Measurements from ENCODE around the gene ETFDH. TPM values are rescaled to one million over a fixed set of nuclear protein-coding genes. Genes with fewer than 3 reads are reported as not detected.

ETFDH gene
- polyA plus RNA-seq, 1 donor from 2014 or later = 45.1 TPM

- Histone ChIP-seq H3K79me2 (replicated peaks; ENCODE audit: insufficient read depth, low read length) (no peaks in the 10 kb centered on the region), H3K9me2 (ENCODE audit: insufficient read depth, low read length) (no peaks in the 10 kb centered on the region), H3K4me2 (ENCODE audit: low read length) (no peak overlapping the region), H2AFZ (ENCODE audit: low read depth, low read length) (no peak overlapping the region), H3K4me3 (ENCODE audit: low read length) (no peak overlapping the region), H3F3A (ENCODE audit: insufficient read depth, low read length, poor library complexity, severe bottlenecking) (no peaks in the 10 kb centered on the region), H4K20me1 (ENCODE audit: insufficient read depth) (no peaks in the 10 kb centered on the region), H3K9ac (ENCODE audit: low read length) (no peak overlapping the region), H3K36me3 (ENCODE audit: insufficient read depth, low read length) (no peaks in the 10 kb centered on the region), H3K9me3 (ENCODE audit: low read length) (no peaks in the 10 kb centered on the region), H3K27ac (ENCODE audit: low read length) (no peak overlapping the region), H3K27me3 (ENCODE audit: insufficient read depth, low read depth, low read length) (no peaks in the 10 kb centered on the region)
- TF ChIP-seq EP300 (conservative IDR thresholded peaks at IDR 0.05; ENCODE audit: poor library complexity, severe bottlenecking) (no peak), RAD21 (conservative IDR thresholded peaks at IDR 0.05) (no peak), SMC3 (conservative IDR thresholded peaks at IDR 0.05; ENCODE audit: poor library complexity) (no peak), MXI1 (conservative IDR thresholded peaks at IDR 0.05; ENCODE audit: poor library complexity, severe bottlenecking) (no peak), EZH2 (IDR thresholded peaks at IDR 0.05; ENCODE audit: borderline replicate concordance, insufficient read depth, low read length, poor library complexity, severe bottlenecking) (no peak), POLR2AphosphoS5 (IDR thresholded peaks at IDR 0.05) (no peak), REST (IDR thresholded peaks at IDR 0.05; ENCODE audit: borderline replicate concordance) (no peak)
Observed at GRCh38 chr4:158625544-158625943, 46.6 kb upstream of the ETFDH start.

- no peak overlapping the region for H2AFZ ChIP-seq (ENCODE audit: low read depth, low read length)
- H3K79me2 ChIP-seq (replicated peaks; ENCODE audit: insufficient read depth, low read length) = no peaks in the 10 kb centered on the region
- no peak overlapping the region for H3K9ac ChIP-seq (ENCODE audit: low read length)
- H3K4me2 ChIP-seq (ENCODE audit: low read length) = no peak overlapping the region
- H3K36me3 ChIP-seq (ENCODE audit: insufficient read depth, low read length) = no peaks in the 10 kb centered on the region
- no peaks in the 10 kb centered on the region for H3K9me3 ChIP-seq (ENCODE audit: low read length)
- H3K27me3 ChIP-seq (ENCODE audit: insufficient read depth, low read depth, low read length) = no peaks in the 10 kb centered on the region
- H3K4me3 ChIP-seq (ENCODE audit: low read length) = no peak overlapping the region
- no peaks in the 10 kb centered on the region for H3K9me2 ChIP-seq (ENCODE audit: insufficient read depth, low read length)
- H4K20me1 ChIP-seq (ENCODE audit: insufficient read depth) = no peaks in the 10 kb centered on the region
- H3F3A ChIP-seq (ENCODE audit: insufficient read depth, low read length, poor library complexity, severe bottlenecking) = no peaks in the 10 kb centered on the region
- TF ChIP-seq EP300 (conservative IDR thresholded peaks at IDR 0.05; ENCODE audit: poor library complexity, severe bottlenecking) = no peak
- TF ChIP-seq SMC3 (conservative IDR thresholded peaks at IDR 0.05; ENCODE audit: poor library complexity) = no peak
- TF ChIP-seq CTCF (IDR thresholded peaks at IDR 0.05; ENCODE audit: poor library complexity, severe bottlenecking) = no peak
- no peak for TF ChIP-seq RAD21 (conservative IDR thresholded peaks at IDR 0.05)
- no peak for TF ChIP-seq EZH2 (IDR thresholded peaks at IDR 0.05; ENCODE audit: borderline replicate concordance, insufficient read depth, low read length, poor library complexity, severe bottlenecking)
- TF ChIP-seq POLR2AphosphoS5 (IDR thresholded peaks at IDR 0.05) = no peak
- H3K27ac ChIP-seq (ENCODE audit: low read length) = no peak overlapping the region
Observed at GRCh38 chr4:158630893-158631292, 41.2 kb upstream of the ETFDH start.

GRCh38 chr4:158636619-158637018, 35.5 kb upstream of the ETFDH start:
- no peak overlapping the region for H3K9ac ChIP-seq (ENCODE audit: low read length)
- no peaks in the 10 kb centered on the region for H4K20me1 ChIP-seq (ENCODE audit: insufficient read depth)
- H3K9me3 ChIP-seq (ENCODE audit: low read length) = no peaks in the 10 kb centered on the region
- no peak overlapping the region for H3K4me2 ChIP-seq (ENCODE audit: low read length)
- no peak overlapping the region for H3K4me3 ChIP-seq (ENCODE audit: low read length)
- TF ChIP-seq EZH2 (IDR thresholded peaks at IDR 0.05; ENCODE audit: borderline replicate concordance, insufficient read depth, low read length, poor library complexity, severe bottlenecking) = no peak
- no peak for TF ChIP-seq EP300 (conservative IDR thresholded peaks at IDR 0.05; ENCODE audit: poor library complexity, severe bottlenecking)
- TF ChIP-seq REST (IDR thresholded peaks at IDR 0.05; ENCODE audit: borderline replicate concordance) = no peak
- TF ChIP-seq POLR2AphosphoS5 (IDR thresholded peaks at IDR 0.05) = no peak
- no peak for TF ChIP-seq RAD21 (conservative IDR thresholded peaks at IDR 0.05)
- no peak for TF ChIP-seq CTCF (IDR thresholded peaks at IDR 0.05; ENCODE audit: poor library complexity, severe bottlenecking)
- TF ChIP-seq TAF1 (IDR thresholded peaks at IDR 0.05; ENCODE audit: low read depth) = no peak
- TF ChIP-seq SMC3 (conservative IDR thresholded peaks at IDR 0.05; ENCODE audit: poor library complexity) = no peak
- TF ChIP-seq MXI1 (conservative IDR thresholded peaks at IDR 0.05; ENCODE audit: poor library complexity, severe bottlenecking) = no peak
- H3F3A ChIP-seq (ENCODE audit: insufficient read depth, low read length, poor library complexity, severe bottlenecking) = no peaks in the 10 kb centered on the region
- no peaks in the 10 kb centered on the region for H3K27me3 ChIP-seq (ENCODE audit: insufficient read depth, low read depth, low read length)
- H2AFZ ChIP-seq (ENCODE audit: low read depth, low read length) = no peak overlapping the region
- no peaks in the 10 kb centered on the region for H3K36me3 ChIP-seq (ENCODE audit: insufficient read depth, low read length)
- H3K27ac ChIP-seq (ENCODE audit: low read length) = no peak overlapping the region
- no peaks in the 10 kb centered on the region for H3K79me2 ChIP-seq (replicated peaks; ENCODE audit: insufficient read depth, low read length)
- H3K9me2 ChIP-seq (ENCODE audit: insufficient read depth, low read length) = no peaks in the 10 kb centered on the region

All from neural cell (in vitro differentiated cells).